Stimulated activated naive CD8-positive, alpha-beta T cell treated with anti-CD3 and anti-CD28 coated beads, Interleukin-15, amount 100 ng/mL, for 72 hours (primary cell): ENCODE data around the gene FKBP7.
"Not testable (repeated sequence)": the region's sequence is repeated elsewhere in the genome, so short reads cannot be mapped to it uniquely, and the experiment has no call there.

ENCODE experiments used
- ATAC-seq: fragments of 150-1000 bp; cut with Tn5 transposase; 2 replicates; pipeline ENCODE4 v1.10.0; 2021; ENCODE audit warnings: mild to moderate bottlenecking, moderate library complexity
- DNase-seq, 2 donors: peaks; one replicate each; pipeline ENCODE4 v3.0.0; 2021 to 2022
- H3K27ac Mint-ChIP-seq, 2 donors: one replicate each; pipeline ENCODE4 v1.8.0; 2022; ENCODE audit warnings: mild to moderate bottlenecking in 2 of 2, mixed read lengths in 2 of 2, moderate library complexity in 2 of 2
- H3K27me3 Mint-ChIP-seq: one replicate; pipeline ENCODE4 v1.8.0; 2022; ENCODE audit warnings: mixed read lengths
- H3K4me1 Mint-ChIP-seq: one replicate; pipeline ENCODE4 v1.8.0; 2022; ENCODE audit warnings: mild to moderate bottlenecking, mixed read lengths
- H3K4me3 Mint-ChIP-seq, 2 donors: one replicate each; pipeline ENCODE4 v1.8.0; 2022; ENCODE audit warnings: mild to moderate bottlenecking in 2 of 2, mixed read lengths in 2 of 2, moderate library complexity in 1 of 2
- H3K9me3 Mint-ChIP-seq, 2 donors: one replicate each; pipeline ENCODE4 v1.8.0; 2022; ENCODE audit warnings: mixed read lengths in 2 of 2

The FKBP7 gene

GRCh38 chr2:178436662-178437061 is 41.7 kb downstream of the FKBP7 start:
- DNase-seq, result no peak
- Mint-ChIP-seq H3K27ac (no peak overlapping the region), H3K9me3 (no peaks in the 10 kb centered on the region), H3K4me3 (no peak overlapping the region), H3K27me3 (no peaks in the 10 kb centered on the region), H3K4me1 (no peaks in the 10 kb centered on the region)
- ATAC-seq, result no peak

DNA sequence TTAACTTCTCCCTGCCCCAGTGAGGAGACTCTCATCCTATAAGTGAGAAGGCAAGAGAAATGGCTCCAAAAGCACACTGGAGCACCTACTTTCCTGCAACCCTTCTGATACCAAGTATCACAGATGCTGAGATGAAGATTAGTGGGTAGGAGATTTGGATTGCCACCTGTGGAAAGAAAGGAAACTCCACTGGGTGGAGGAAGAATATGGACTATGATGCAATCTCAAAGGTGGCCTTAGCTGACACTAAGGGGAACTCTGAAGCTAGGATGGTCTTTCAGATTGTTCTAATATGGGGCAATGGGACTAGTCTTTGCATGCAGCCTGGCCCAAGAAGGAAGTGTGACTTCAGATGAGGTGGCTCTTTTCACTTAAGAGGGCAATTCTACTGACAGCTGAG is 49.1 kb downstream of the FKBP7 start:
- Mint-ChIP-seq H3K9me3 (peaks cover 12 to 13% of the 10 kb centered on the region in 2 donors), H3K4me3 (no peak overlapping the region), H3K27me3 (no peaks in the 10 kb centered on the region), H3K4me1 (no peaks in the 10 kb centered on the region), H3K27ac (peak overlapping the region in 1 of 2 donors; percentile 63)
- DNase-seq, result no peak
- ATAC-seq, result no peak

DNA sequence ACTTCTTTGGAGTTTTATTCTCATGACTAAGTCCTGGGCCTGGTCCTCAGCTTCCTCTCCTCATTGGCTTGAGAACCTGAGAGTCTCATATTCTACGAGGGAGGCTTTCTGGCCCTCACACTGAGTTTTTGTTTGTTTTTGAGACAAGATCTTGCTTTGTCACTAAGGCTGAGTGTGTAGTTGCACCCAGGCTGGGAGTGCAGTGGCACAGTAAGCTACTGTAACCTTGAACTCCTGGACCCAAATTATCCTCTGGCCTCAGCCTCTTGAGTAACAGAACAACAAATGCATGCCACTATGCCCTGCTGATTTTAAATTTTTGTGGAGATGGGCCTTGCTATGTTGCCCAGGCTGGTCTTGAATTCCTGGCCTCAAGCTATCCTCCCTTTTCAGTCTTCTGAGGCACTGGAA is 50.0 kb downstream of the FKBP7 start:
- no peak for DNase-seq
- Mint-ChIP-seq H3K4me1 (no peaks in the 10 kb centered on the region), H3K27ac (no peak overlapping the region), H3K9me3 (peaks cover 13 to 14% of the 10 kb centered on the region in 2 donors), H3K27me3 (no peaks in the 10 kb centered on the region), H3K4me3 (no peak overlapping the region)
- no peak for ATAC-seq

DNA sequence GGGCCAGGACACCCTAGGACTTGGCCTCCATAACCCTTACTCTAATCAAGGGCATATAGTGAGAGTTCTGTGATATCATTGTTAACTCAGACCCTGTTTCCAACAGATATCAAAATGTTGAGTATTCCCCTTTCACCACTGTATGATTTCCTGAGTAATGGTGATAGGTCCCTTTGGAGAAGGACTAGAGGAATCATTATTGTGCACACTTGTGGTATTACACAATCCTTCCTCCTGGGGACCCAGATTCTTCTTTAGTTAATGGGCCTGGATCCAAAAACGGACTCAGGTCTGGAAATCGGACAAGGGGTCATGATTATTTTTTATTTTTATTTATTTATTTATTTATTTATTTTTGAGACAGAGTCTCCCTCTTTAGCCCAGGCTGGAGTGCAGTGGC is 50.9 kb downstream of the FKBP7 start:
- H3K27me3 Mint-ChIP-seq, result no peaks in the 10 kb centered on the region
- H3K9me3 Mint-ChIP-seq, result peaks cover 13 to 14% of the 10 kb centered on the region in 2 donors
- H3K27ac Mint-ChIP-seq, result no peak overlapping the region
- DNase-seq (no peak), ATAC-seq (no peak)
- H3K4me3 Mint-ChIP-seq, result no peak overlapping the region
- no peaks in the 10 kb centered on the region for H3K4me1 Mint-ChIP-seq

- H3K27ac Mint-ChIP-seq, result no peak overlapping the region
- H3K4me3 Mint-ChIP-seq, result no peak overlapping the region
- no peaks in the 10 kb centered on the region for H3K4me1 Mint-ChIP-seq
- DNase-seq, result no peak
- no peaks in the 10 kb centered on the region for H3K27me3 Mint-ChIP-seq
- peaks cover 13 to 14% of the 10 kb centered on the region in 2 donors for H3K9me3 Mint-ChIP-seq
- ATAC-seq, result no peak
These were observed 52.0 kb downstream of the FKBP7 start for GRCh38 chr2:178426388-178426787.

DNA sequence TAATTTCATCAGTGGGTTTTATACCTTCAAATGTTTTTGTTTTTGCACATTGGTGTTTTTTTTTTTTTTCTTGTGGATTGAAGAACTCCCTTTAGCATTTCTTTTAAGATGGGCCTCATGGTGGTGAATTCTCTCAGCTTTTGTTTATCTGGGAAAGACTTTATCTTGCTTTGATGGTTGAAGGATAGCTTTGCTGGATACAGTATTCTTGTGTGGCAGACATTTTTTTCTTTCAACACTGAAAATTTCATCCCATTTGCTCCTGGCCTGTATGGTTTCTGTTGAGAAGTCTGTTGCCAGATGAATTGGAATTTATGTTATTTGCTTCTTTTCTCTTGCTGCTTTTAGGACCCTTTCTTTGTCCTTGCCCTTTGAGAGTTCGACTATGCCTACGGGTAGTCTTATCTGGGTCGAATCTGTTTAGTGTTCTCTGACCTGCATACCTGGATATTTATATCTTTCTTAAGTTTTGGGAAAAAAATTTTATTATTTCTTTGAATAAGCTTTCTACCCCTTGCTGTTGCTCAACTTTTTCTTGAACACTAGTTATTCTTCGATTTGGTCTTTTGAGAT is 53.1 kb downstream of the FKBP7 start:
- no peak overlapping the region for H3K27ac Mint-ChIP-seq
- no peak for ATAC-seq
- no peaks in the 10 kb centered on the region for H3K27me3 Mint-ChIP-seq
- H3K4me1 Mint-ChIP-seq, result no peaks in the 10 kb centered on the region
- peaks cover 13 to 14% of the 10 kb centered on the region in 2 donors for H3K9me3 Mint-ChIP-seq
- no peak overlapping the region for H3K4me3 Mint-ChIP-seq
- DNase-seq, result no peak

DNA sequence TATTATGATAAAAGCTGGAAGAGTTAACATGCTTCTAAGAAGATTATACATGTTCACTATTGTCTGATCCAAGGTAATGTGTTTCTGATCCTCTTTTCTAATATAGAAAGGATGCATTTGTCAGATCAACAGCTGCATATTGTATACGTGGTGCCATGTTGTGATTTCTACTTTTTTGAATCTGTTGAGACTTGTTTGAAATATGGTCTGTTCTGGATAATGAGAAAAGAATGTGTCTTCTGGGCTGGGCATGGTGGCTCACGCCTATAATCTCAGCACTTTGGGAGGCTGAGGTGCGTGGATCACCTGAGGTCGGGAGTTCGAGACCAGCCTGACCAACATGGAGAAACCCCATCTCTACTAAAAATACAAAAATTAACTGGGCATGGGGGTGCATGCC is 54.7 kb downstream of the FKBP7 start:
- not testable (repeated sequence) for H3K27ac Mint-ChIP-seq, H3K27me3 Mint-ChIP-seq, DNase-seq, H3K4me3 Mint-ChIP-seq, H3K4me1 Mint-ChIP-seq, ATAC-seq
- H3K9me3 Mint-ChIP-seq, result peaks cover 13 to 14% of the 10 kb centered on the region in 2 donors

DNA sequence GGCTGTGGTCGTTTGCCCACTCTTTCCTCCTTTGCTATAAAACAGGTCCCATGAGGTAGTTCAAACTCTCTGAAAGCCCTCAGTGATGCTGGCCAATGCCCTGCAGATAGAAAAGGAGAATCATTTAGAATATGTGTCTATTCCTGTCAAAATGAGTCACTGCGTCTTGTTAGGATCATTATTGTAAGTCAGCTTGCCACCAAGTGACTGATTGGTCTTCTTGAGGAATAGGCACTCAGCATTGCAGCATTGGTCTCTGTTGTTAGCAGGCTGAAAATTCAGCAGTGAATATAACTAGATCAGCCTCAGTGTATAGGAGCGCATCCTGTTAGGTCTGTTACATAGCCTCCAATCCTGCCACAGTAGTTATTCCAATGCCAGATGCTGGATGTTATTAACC is 56.3 kb downstream of the FKBP7 start:
- Mint-ChIP-seq H3K4me3 (no peak overlapping the region), H3K9me3 (peaks cover 13 to 14% of the 10 kb centered on the region in 2 donors), H3K27ac (no peak overlapping the region), H3K4me1 (peaks cover 8% of the 10 kb centered on the region), H3K27me3 (no peaks in the 10 kb centered on the region)
- DNase-seq, result no peak
- no peak for ATAC-seq

DNA sequence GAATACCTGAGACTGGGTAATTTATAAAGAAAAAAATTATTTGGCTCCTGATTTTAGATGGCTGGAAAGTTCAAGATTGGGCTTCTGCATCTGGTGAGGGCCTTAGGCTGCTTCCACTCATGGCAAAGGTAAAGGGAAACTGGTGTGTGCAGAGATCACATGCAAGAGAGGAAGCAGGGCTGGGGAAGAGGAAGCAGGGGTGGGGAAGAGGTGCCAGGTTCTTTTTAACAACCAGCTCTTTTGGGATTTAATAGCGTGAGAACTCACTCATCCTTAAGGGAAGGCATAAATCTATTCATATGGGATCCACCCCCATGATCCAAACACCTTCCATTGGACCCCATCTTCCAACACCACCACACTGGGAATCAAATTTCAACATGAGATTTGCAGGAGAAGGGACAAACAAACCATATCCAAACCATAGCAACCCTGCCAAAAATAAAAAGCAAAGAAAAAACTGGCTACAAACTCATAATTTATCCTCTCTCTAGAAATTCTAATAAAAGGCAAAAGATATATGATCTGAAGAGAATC is 57.9 kb downstream of the FKBP7 start:
- DNase-seq (no peak), ATAC-seq (no peak)
- Mint-ChIP-seq H3K4me3 (no peak overlapping the region), H3K4me1 (peaks cover 22% of the 10 kb centered on the region), H3K27me3 (no peaks in the 10 kb centered on the region), H3K9me3 (peaks cover 4 to 11% of the 10 kb centered on the region in 2 donors), H3K27ac (no peak overlapping the region)

DNA sequence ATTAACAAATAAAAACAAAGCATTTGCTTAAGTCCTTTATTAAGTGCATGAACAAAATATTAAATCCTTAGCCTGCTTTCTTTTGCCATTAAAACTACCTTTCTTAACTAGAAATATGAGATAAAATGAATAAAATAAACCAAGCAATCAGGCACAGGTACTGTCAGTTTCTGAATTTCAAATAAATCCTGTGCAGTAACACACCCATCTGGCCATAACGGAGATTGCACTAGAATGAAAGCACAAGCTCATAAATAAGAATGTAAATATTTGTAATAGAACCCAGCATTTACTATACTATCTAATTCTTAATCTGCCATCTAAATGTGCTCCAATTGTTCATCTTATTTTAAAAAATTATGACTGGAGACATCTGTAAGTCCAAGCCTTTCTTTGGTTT is 59.3 kb downstream of the FKBP7 start:
- H3K27ac Mint-ChIP-seq, result no peak overlapping the region
- H3K9me3 Mint-ChIP-seq, result no peaks in the 10 kb centered on the region
- DNase-seq (no peak), ATAC-seq (no peak)
- no peak overlapping the region for H3K4me3 Mint-ChIP-seq
- H3K27me3 Mint-ChIP-seq, result no peaks in the 10 kb centered on the region
- H3K4me1 Mint-ChIP-seq, result peaks cover 29% of the 10 kb centered on the region

DNA sequence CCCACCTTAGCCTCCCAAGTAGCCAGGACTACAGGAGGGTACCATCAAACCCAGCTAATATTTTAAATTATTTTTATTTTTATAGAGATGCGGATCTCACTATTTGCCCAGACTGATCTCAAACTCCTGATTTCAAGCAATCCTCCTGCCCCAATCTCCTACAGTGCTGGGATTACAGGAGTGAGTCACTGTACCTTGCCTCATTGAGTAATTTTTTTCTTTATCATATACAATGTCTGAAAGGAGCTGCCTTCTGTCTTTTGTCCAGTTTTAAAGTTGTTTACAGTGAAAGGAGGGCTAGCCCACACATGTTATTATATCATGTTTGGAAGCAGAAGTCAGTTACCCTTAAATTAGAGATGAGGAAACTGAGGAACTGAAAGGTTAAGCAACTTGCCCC is 60.0 kb downstream of the FKBP7 start:
- no peak for ATAC-seq
- H3K4me3 Mint-ChIP-seq, result no peak overlapping the region
- no peaks in the 10 kb centered on the region for H3K27me3 Mint-ChIP-seq
- no peak overlapping the region for H3K27ac Mint-ChIP-seq
- peaks cover 33% of the 10 kb centered on the region for H3K4me1 Mint-ChIP-seq
- no peak for DNase-seq
- H3K9me3 Mint-ChIP-seq, result no peaks in the 10 kb centered on the region

DNA sequence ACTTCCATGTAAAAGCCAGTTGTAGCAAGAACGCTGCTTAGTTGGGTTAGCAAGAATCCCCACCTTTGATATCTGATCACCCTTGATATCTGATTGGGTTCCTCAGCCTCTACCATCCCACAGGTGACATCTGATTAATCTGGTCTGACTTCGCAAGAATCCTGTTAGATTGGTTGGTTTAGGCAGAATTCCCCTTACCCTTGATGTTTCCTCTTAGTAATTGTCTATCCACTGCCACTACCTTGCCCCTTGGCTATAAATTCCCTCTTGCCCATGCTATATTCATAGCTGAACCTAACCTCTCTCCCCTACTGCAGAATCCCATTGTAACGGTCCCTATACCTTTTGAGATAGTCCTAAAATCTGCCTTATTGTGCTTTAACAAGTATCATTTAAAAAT is 60.5 kb downstream of the FKBP7 start:
- H3K9me3 Mint-ChIP-seq, result no peaks in the 10 kb centered on the region
- H3K27me3 Mint-ChIP-seq, result no peaks in the 10 kb centered on the region
- peaks cover 38% of the 10 kb centered on the region for H3K4me1 Mint-ChIP-seq
- DNase-seq, result no peak
- H3K27ac Mint-ChIP-seq, result no peak overlapping the region
- ATAC-seq, result no peak
- H3K4me3 Mint-ChIP-seq, result no peak overlapping the region

GRCh38 chr2:178415979-178416378 is 62.4 kb downstream of the FKBP7 start:
- ATAC-seq, result no peak
- DNase-seq, result no peak
- peak overlapping the region in 1 of 2 donors; percentile 35 for H3K4me3 Mint-ChIP-seq
- H3K27ac Mint-ChIP-seq, result no peak overlapping the region
- no peaks in the 10 kb centered on the region for H3K9me3 Mint-ChIP-seq
- no peaks in the 10 kb centered on the region for H3K27me3 Mint-ChIP-seq
- H3K4me1 Mint-ChIP-seq, result peaks cover 41% of the 10 kb centered on the region

- ATAC-seq, result peak; percentile 86
- H3K4me1 Mint-ChIP-seq, result peaks cover 41% of the 10 kb centered on the region
These were observed 63.8 kb downstream of the FKBP7 start for GRCh38 chr2:178414266-178415247.

More at GRCh38 chr2:178414266-178415247, 63.8 kb downstream of the FKBP7 start:
- DNase-seq, result peak; percentile 82 to 91
- H3K4me3 Mint-ChIP-seq, result peak overlapping the region; percentile 96 to 99
- H3K9me3 Mint-ChIP-seq, result no peaks in the 10 kb centered on the region
- H3K27me3 Mint-ChIP-seq, result no peaks in the 10 kb centered on the region
- peak overlapping the region; percentile 99 to 100 for H3K27ac Mint-ChIP-seq
